IMR-90 (cell line): ENCODE results near the gene CELA2A. TPM values are rescaled to one million over a fixed set of nuclear protein-coding genes. Genes with fewer than 3 reads are reported as not detected.

ENCODE experiments used
- ATAC-seq: fragments of 200-7000 bp; cut with Tn5 transposase; 2 replicates; pipeline ENCODE4 v1.9.1; 2020; ENCODE audit warnings: low read depth, mild to moderate bottlenecking, moderate library complexity
- BruUV-seq: library from RNA; stranded (reverse); fragments of 400-500 nt; replicated peaks from 2 replicates; lab custom pipeline; 2021; lab: Mats Ljungman, UMichigan
- CTCF ChIA-PET: fragments of 300-600 bp; formaldehyde crosslinking; extraction: SDS; loops from one replicate; lab custom pipeline; 2021; ENCODE audit warnings: antibody characterized with exemption; lab: Yijun Ruan, JAX
- POLR2A ChIA-PET: fragments of 300-600 bp; sonication (Branson Sonifier 250); formaldehyde crosslinking; loops from one replicate; lab custom pipeline; 2022; ENCODE audit warnings: antibody characterized with exemption; ENCODE audit not compliant: unreplicated experiment; lab: Charles Lee
- DNase-seq: peaks from one replicate; pipeline ENCODE4 v3.0.0; 2013
- H2AFZ ChIP-seq: replicated peaks from 2 replicates; pipeline ENCODE3; 2013; ENCODE audit warnings: low read length, mild to moderate bottlenecking; ENCODE audit not compliant: poor library complexity
- H2AK5ac ChIP-seq: 2 replicates; pipeline ENCODE4 v1.6.1; 2013; ENCODE audit warnings: low read depth, low read length, inconsistent platforms
- H2AK9ac ChIP-seq: replicated peaks from 2 replicates; pipeline ENCODE3; 2013; ENCODE audit warnings: mild to moderate bottlenecking, low read depth, low read length, moderate library complexity; ENCODE audit not compliant: poor library complexity
- H2BK120ac ChIP-seq: 2 replicates; pipeline ENCODE4 v1.6.1; 2013; ENCODE audit warnings: low read depth, low read length, inconsistent platforms
- H2BK15ac ChIP-seq: 3 replicates; pipeline ENCODE4 v1.6.1; 2013; ENCODE audit warnings: low read depth, low read length, inconsistent platforms
- H2BK20ac ChIP-seq: 2 replicates; pipeline ENCODE4 v1.6.1; 2013; ENCODE audit warnings: low read depth, mild to moderate bottlenecking, inconsistent platforms, low read length, moderate library complexity
- H2BK5ac ChIP-seq: 2 replicates; pipeline ENCODE4 v1.6.1; 2013; ENCODE audit warnings: mild to moderate bottlenecking, low read depth, low read length, inconsistent platforms; ENCODE audit not compliant: poor library complexity, severe bottlenecking
- H3K14ac ChIP-seq: replicated peaks from 2 replicates; pipeline ENCODE4 v1.6.1; 2013; ENCODE audit warnings: low read depth, low read length, inconsistent platforms
- H3K18ac ChIP-seq: 2 replicates; pipeline ENCODE4 v1.6.1; 2013; ENCODE audit warnings: low read depth, low read length, control low read depth
- H3K23ac ChIP-seq: 2 replicates; pipeline ENCODE4 v1.6.1; 2013; ENCODE audit warnings: low read depth, low read length, inconsistent platforms
- H3K27ac ChIP-seq: 2 replicates; pipeline ENCODE4 v1.5.1; 2013; ENCODE audit warnings: mild to moderate bottlenecking, control low read depth, low read length; ENCODE audit not compliant: insufficient read depth
- H3K27me3 ChIP-seq: 2 replicates; pipeline ENCODE4 v1.6.1; 2013; ENCODE audit warnings: low read length; ENCODE audit not compliant: control insufficient read depth, insufficient read depth
- H3K36me3 ChIP-seq: 2 replicates; pipeline ENCODE4 v1.6.1; 2013; ENCODE audit warnings: low read length, mixed read lengths; ENCODE audit not compliant: control insufficient read depth, insufficient read depth
- H3K4ac ChIP-seq: 2 replicates; pipeline ENCODE4 v1.6.1; 2013; ENCODE audit warnings: low read depth, low read length, inconsistent platforms
- H3K4me1 ChIP-seq: 2 replicates; pipeline ENCODE4 v1.6.1; 2013; ENCODE audit warnings: low read length, mixed read lengths; ENCODE audit not compliant: control insufficient read depth, insufficient read depth
- H3K4me2 ChIP-seq: 2 replicates; pipeline ENCODE4 v1.6.1; 2013; ENCODE audit warnings: low read depth, mild to moderate bottlenecking, control low read depth, low read length, moderate library complexity
- H3K4me3 ChIP-seq: 2 replicates; pipeline ENCODE4 v1.5.1; 2013; ENCODE audit warnings: low read depth, mild to moderate bottlenecking, control low read depth, low read length, moderate library complexity; ENCODE audit not compliant: insufficient read depth
- H3K56ac ChIP-seq: 2 replicates; pipeline ENCODE4 v1.6.1; 2013; ENCODE audit warnings: low read length, inconsistent platforms; ENCODE audit not compliant: insufficient read depth; ENCODE audit errors: extremely low read depth
- H3K79me1 ChIP-seq, 2 experiments: 2 replicates each; pipeline ENCODE4 v1.6.1; 2013; ENCODE audit warnings: low read length in 2 of 2, inconsistent platforms in 1 of 2, low read depth in 1 of 2
- H3K9ac ChIP-seq: 2 replicates; pipeline ENCODE4 v1.6.1; 2013; ENCODE audit warnings: low read depth, low read length, control low read depth
- H3K9me1 ChIP-seq: 2 replicates; pipeline ENCODE4 v1.6.1; 2013; ENCODE audit warnings: low read length, inconsistent platforms; ENCODE audit not compliant: insufficient read depth
- H3K9me3 ChIP-seq: 2 replicates; pipeline ENCODE4 v1.6.1; 2013; ENCODE audit warnings: low read length; ENCODE audit not compliant: control insufficient read depth, insufficient read depth
- H4K20me1 ChIP-seq: 2 replicates; pipeline ENCODE4 v1.6.1; 2013; ENCODE audit warnings: low read length, inconsistent platforms; ENCODE audit not compliant: insufficient read depth
- H4K5ac ChIP-seq: 2 replicates; pipeline ENCODE4 v1.6.1; 2013; ENCODE audit warnings: mild to moderate bottlenecking, low read depth, low read length, control low read depth
- H4K8ac ChIP-seq, 2 experiments: 2 replicates each; pipeline ENCODE4 v1.6.1; 2013; ENCODE audit warnings: low read depth in 2 of 2, low read length in 2 of 2, control low read depth in 1 of 2, inconsistent platforms in 1 of 2
- H4K91ac ChIP-seq: 2 replicates; pipeline ENCODE4 v1.6.1; 2013; ENCODE audit warnings: low read depth, low read length, inconsistent platforms; ENCODE audit not compliant: insufficient read depth
- CEBPB ChIP-seq: IDR thresholded peaks from 2 replicates; pipeline ENCODE4 v1.6.1; 2012; ENCODE audit warnings: low read depth, low read length, improper control_type of control experiment
- FOS ChIP-seq: fragments of 150-350 bp; IDR thresholded peaks from 2 replicates; pipeline ENCODE4 v1.6.1; 2016; ENCODE audit warnings: low read depth, low read length
- WGBS, 2 experiments: methylation state at CpG; one replicate each; pipeline versions ENCODE4 v1.1.5 to v1.1.7; 2013; ENCODE audit warnings: missing lambda C conversion rate in 2 of 2; ENCODE audit not compliant: insufficient read length in 1 of 2; ENCODE audit errors: extremely low coverage in 2 of 2; 5-methylcytosine and 5-hydroxymethylcytosine counted together
- dilution Hi-C: fragments of 300-500 bp; cut with HindIII; formaldehyde crosslinking; loops from one replicate; pipeline ENCODE4 v1.14.3; 2018; ENCODE audit warnings: low sequenced_read_pairs; ENCODE audit not compliant: unreplicated experiment
- in situ Hi-C: fragments of 300-500 bp; cut with MboI; formaldehyde crosslinking; loops from 3 replicates; pipeline ENCODE4 v1.14.3; 2019; ENCODE audit warnings: low sequenced_read_pairs, inconsistent platforms, mixed read lengths
- intact Hi-C: fragments of 100-400 bp; cut with micrococcal nuclease; formaldehyde crosslinking; loops from 2 replicates; pipeline ENCODE4 v1.10.0; 2022
- polyA plus RNA-seq, 3 experiments: library from polyadenylated mRNA; depleted of rRNA; stranded (reverse); fragments of >200 nt; gene quantifications; 2 replicates each; pipeline ENCODE4 v1.2.3, GENCODE V29; 2012; ENCODE audit warnings: low replicate concordance in 1 of 3
- total RNA-seq: library from RNA; depleted of rRNA; stranded (reverse); fragments of >200 nt; gene quantifications from 2 replicates; pipeline ENCODE4 v1.2.3, GENCODE V29; 2012

Gene CELA2A
- total and polyA plus RNA-seq, 2 of the 4 experiments (the other 2 are of a cell fraction), result not detected

GRCh38 chr1:15455522-15455921, 1.0 kb upstream of the CELA2A start:
- no peak overlapping the region for H2BK120ac ChIP-seq
- no peaks in the 10 kb centered on the region for H3K79me1 ChIP-seq
- CTCF ChIA-PET, result no interaction called here
- TF ChIP-seq CEBPB (0 out of 2 replicates have a peak, but pooled peaks have one; percentile 13), FOS (no peak)
- no peak overlapping the region for H3K27ac ChIP-seq
- DNase-seq, result peak; percentile 54
- no peak overlapping the region for H4K91ac ChIP-seq
- H4K20me1 ChIP-seq, result no peaks in the 10 kb centered on the region
- no peak overlapping the region for H3K4ac ChIP-seq
- no peak overlapping the region for H3K14ac ChIP-seq
- no peak overlapping the region for H3K9ac ChIP-seq
- H3K23ac ChIP-seq, result no peak overlapping the region
- H3K4me1 ChIP-seq, result 0 out of 2 replicates have a peak, but pooled peaks cover 4% of the 10 kb centered on the region
- H2BK20ac ChIP-seq, result no peak overlapping the region
- H4K5ac ChIP-seq, result no peak overlapping the region
- no peak overlapping the region for H3K18ac ChIP-seq
- POLR2A ChIA-PET, result no interaction called here
- H2AFZ ChIP-seq, result no peak overlapping the region
- 87% methylated on average over 4 of the region's 6 CpGs; no CpG with 5 or more reads in 1 of the 2 experiments for WGBS, 2 experiments
- H3K36me3 ChIP-seq, result no peaks in the 10 kb centered on the region
- no peak for ATAC-seq
- BruUV-seq, result no TSS peak
- in situ Hi-C loops, result no loop called here
- H2BK15ac ChIP-seq, result no peak overlapping the region
- no peak overlapping the region for H2AK5ac ChIP-seq
- H3K9me3 ChIP-seq, result peaks cover 4% of the 10 kb centered on the region
- intact Hi-C loops, result no loop called here
- dilution Hi-C loops, result no loop called here
- H3K27me3 ChIP-seq, result no peaks in the 10 kb centered on the region
- H4K8ac ChIP-seq, result no peak overlapping the region
- H3K56ac ChIP-seq, result no peak overlapping the region
- no peak overlapping the region for H2BK5ac ChIP-seq
- H2AK9ac ChIP-seq, result no peak overlapping the region
- no peak overlapping the region for H3K4me2 ChIP-seq
- H3K9me1 ChIP-seq, result no peaks in the 10 kb centered on the region
- H3K4me3 ChIP-seq, result no peak overlapping the region
